Aorta (tissue), 5 donors: Measurements from ENCODE around the gene DUSP7. TPM values are rescaled to one million over a fixed set of nuclear protein-coding genes. Genes with fewer than 3 reads are reported as not detected.
A peak's percentile ranks its signal among the peaks of the same experiment; 100 is the strongest.

ENCODE experiments used
- ATAC-seq: fragments of 200-7000 bp; cut with Tn5 transposase; one replicate; pipeline ENCODE4 v1.9.1; 2022; ENCODE audit warnings: moderate library complexity; ENCODE audit not compliant: low FRiP score
- DNase-seq, 2 donors: peaks; one replicate each; pipeline ENCODE4 v3.0.0-alpha.2; 2020
- H3K27ac ChIP-seq, 2 donors: one replicate each; pipeline ENCODE4 v1.5.1; 2013; ENCODE audit warnings: low read length in 2 of 2, mild to moderate bottlenecking in 2 of 2, moderate library complexity in 2 of 2, control low read depth in 1 of 2, inconsistent platforms in 1 of 2, low read depth in 1 of 2
- H3K27me3 ChIP-seq, 2 donors: one replicate each; pipeline ENCODE4 v1.6.1; 2013; ENCODE audit warnings: control low read depth in 1 of 2, low read length in 1 of 2, mild to moderate bottlenecking in 1 of 2, moderate library complexity in 1 of 2; ENCODE audit not compliant: insufficient read depth in 2 of 2, control insufficient read depth in 1 of 2
- H3K36me3 ChIP-seq, 2 donors: one replicate each; pipeline ENCODE4 v1.6.1; 2013; ENCODE audit warnings: control low read depth in 1 of 2, low read length in 1 of 2, mild to moderate bottlenecking in 1 of 2; ENCODE audit not compliant: insufficient read depth in 2 of 2, control insufficient read depth in 1 of 2
- H3K4me1 ChIP-seq, 2 donors: one replicate each; pipeline ENCODE4 v1.6.1; 2013; ENCODE audit warnings: low read length in 2 of 2, control low read depth in 1 of 2, mild to moderate bottlenecking in 1 of 2, moderate library complexity in 1 of 2; ENCODE audit not compliant: insufficient read depth in 2 of 2, control insufficient read depth in 1 of 2
- H3K4me3 ChIP-seq, 2 donors: one replicate each; pipeline ENCODE4 v1.5.1; 2013; ENCODE audit warnings: low read length in 2 of 2, control low read depth in 1 of 2, mild to moderate bottlenecking in 1 of 2
- H3K9me3 ChIP-seq: one replicate; pipeline ENCODE4 v1.6.1; 2013; ENCODE audit warnings: mild to moderate bottlenecking, low read length; ENCODE audit not compliant: control insufficient read depth
- WGBS, 2 donors: extraction: QIAGEN DNeasy Blood & Tissue Kit; methylation state at CpG; one replicate each; pipeline ENCODE4 v1.1.7; 2013; 5-methylcytosine and 5-hydroxymethylcytosine counted together
- intact Hi-C, 2 donors: fragments of 100-400 bp; cut with DNase I; formaldehyde crosslinking; loops; one replicate each; pipeline versions ENCODE4 v1.14.2 to v1.15.0; 2022
- polyA plus RNA-seq, 2 donors: library from polyadenylated mRNA; stranded (reverse); fragments of 200-250 nt; gene quantifications; one replicate each; pipeline ENCODE4 v1.2.3, GENCODE V29; 2013
- total RNA-seq, 2 donors: library from RNA; stranded (reverse); fragmentation: NEBNext Ultra II Directional; extraction: Animal tissue kit (Norgen Biotek cat#: 25700); gene quantifications; one replicate each; pipeline ENCODE4 v1.2.1, GENCODE V29; 2021
- donor health status: healthy with polysubstance abuse.
- donor health status: Bipolar disorder and iron deficiency.
- donor health status: DM: no; HTN: no; CAD: no.
- donor health status: DM: no; HTN: no; CAD: no.
- donor health status: DM: yes; HTN: yes; CAD: no.

The DUSP7 gene
- total and polyA plus RNA-seq, 4 donors, result 8.8 to 54.1 (median 25.6) TPM

GRCh38 chr3:52072471-52072870, 16.1 kb upstream of the DUSP7 start:
- Histone ChIP-seq H3K36me3 (no peaks in the 10 kb centered on the region), H3K4me3 (no peak overlapping the region), H3K9me3 (no peaks in the 10 kb centered on the region), H3K4me1 (no peaks in the 10 kb centered on the region), H3K27me3 (no peaks in the 10 kb centered on the region), H3K27ac (no peak overlapping the region)
- 93 to 99% methylated on average over 8 of the region's 8 CpGs for WGBS, 2 donors
- DNase-seq, result no peak
- intact Hi-C loops, result no loop called here
- ATAC-seq, result no peak

GRCh38 chr3:52072020-52072419, 15.6 kb upstream of the DUSP7 start:
- no peaks in the 10 kb centered on the region for H3K4me1 ChIP-seq
- intact Hi-C loops, result no loop called here
- WGBS, 2 donors, result 97 to 99% methylated on average over 5 of the region's 5 CpGs
- H3K27me3 ChIP-seq, result no peaks in the 10 kb centered on the region
- H3K9me3 ChIP-seq, result no peaks in the 10 kb centered on the region
- H3K4me3 ChIP-seq, result no peak overlapping the region
- ATAC-seq (no peak), DNase-seq (no peak)
- no peaks in the 10 kb centered on the region for H3K36me3 ChIP-seq
- no peak overlapping the region for H3K27ac ChIP-seq

- no peaks in the 10 kb centered on the region for H3K4me1 ChIP-seq
- peak overlapping the region; percentile 62 to 66 for H3K27ac ChIP-seq
- 24 to 30% methylated on average over 21 to 22 of the region's 22 CpGs for WGBS, 2 donors
- no peaks in the 10 kb centered on the region for H3K27me3 ChIP-seq
- intact Hi-C loops, result no loop called here
- DNase-seq, result peak in 1 of 2 donors; percentile 74
- ATAC-seq, result peak; percentile 69
- no peaks in the 10 kb centered on the region for H3K9me3 ChIP-seq
- no peaks in the 10 kb centered on the region for H3K36me3 ChIP-seq
- H3K4me3 ChIP-seq, result no peak overlapping the region
Observed at GRCh38 chr3:52070724-52071621, 14.6 kb upstream of the DUSP7 start.

GRCh38 chr3:52069855-52070254, 13.5 kb upstream of the DUSP7 start:
- intact Hi-C loops, result no loop called here
- 97 to 99% methylated on average over 4 of the region's 4 CpGs for WGBS, 2 donors
- peak overlapping the region; percentile 62 to 66 for H3K27ac ChIP-seq
- no peaks in the 10 kb centered on the region for H3K36me3 ChIP-seq
- DNase-seq (no peak), ATAC-seq (no peak)
- no peak overlapping the region for H3K4me3 ChIP-seq
- H3K9me3 ChIP-seq, result no peaks in the 10 kb centered on the region
- H3K4me1 ChIP-seq, result no peaks in the 10 kb centered on the region
- H3K27me3 ChIP-seq, result no peaks in the 10 kb centered on the region

- no peak overlapping the region for H3K4me3 ChIP-seq
- ATAC-seq, result no peak
- DNase-seq, result no peak
- 96 to 97% methylated on average over 5 of the region's 5 CpGs for WGBS, 2 donors
- H3K36me3 ChIP-seq, result no peaks in the 10 kb centered on the region
- H3K4me1 ChIP-seq, result no peaks in the 10 kb centered on the region
- no peak overlapping the region for H3K27ac ChIP-seq
- H3K27me3 ChIP-seq, result no peaks in the 10 kb centered on the region
- H3K9me3 ChIP-seq, result no peaks in the 10 kb centered on the region
- intact Hi-C loops, result no loop called here
Observed at GRCh38 chr3:52069135-52069534, 12.8 kb upstream of the DUSP7 start.

- ATAC-seq (no peak), DNase-seq (no peak)
- H3K9me3 ChIP-seq, result no peaks in the 10 kb centered on the region
- no peak overlapping the region for H3K27ac ChIP-seq
- no peaks in the 10 kb centered on the region for H3K4me1 ChIP-seq
- no peaks in the 10 kb centered on the region for H3K27me3 ChIP-seq
- WGBS, 2 donors, result 96 to 97% methylated on average over 12 of the region's 12 CpGs
- intact Hi-C loops, result no loop called here
- no peaks in the 10 kb centered on the region for H3K36me3 ChIP-seq
- H3K4me3 ChIP-seq, result no peak overlapping the region
Observed at GRCh38 chr3:52068730-52069129, 12.4 kb upstream of the DUSP7 start.

- Histone ChIP-seq H3K4me1 (no peaks in the 10 kb centered on the region), H3K4me3 (no peak overlapping the region), H3K9me3 (no peaks in the 10 kb centered on the region), H3K27me3 (no peaks in the 10 kb centered on the region), H3K36me3 (no peaks in the 10 kb centered on the region), H3K27ac (no peak overlapping the region)
- no peak for ATAC-seq
- DNase-seq, result no peak
- intact Hi-C loops, result no loop called here
- 95 to 98% methylated on average over 12 of the region's 12 CpGs for WGBS, 2 donors
Observed at GRCh38 chr3:52068055-52068571, 11.7 kb upstream of the DUSP7 start.

GRCh38 chr3:52067526-52067925, 11.2 kb upstream of the DUSP7 start:
- Histone ChIP-seq H3K4me1 (no peaks in the 10 kb centered on the region), H3K27ac (no peak overlapping the region), H3K4me3 (no peak overlapping the region), H3K27me3 (no peaks in the 10 kb centered on the region), H3K36me3 (no peaks in the 10 kb centered on the region), H3K9me3 (no peaks in the 10 kb centered on the region)
- intact Hi-C loops, result no loop called here
- ATAC-seq (no peak), DNase-seq (no peak)
- WGBS, 2 donors, result 95 to 99% methylated on average over 4 of the region's 4 CpGs

GRCh38 chr3:52067046-52067445, 10.7 kb upstream of the DUSP7 start:
- Histone ChIP-seq H3K4me3 (no peak overlapping the region), H3K36me3 (no peaks in the 10 kb centered on the region), H3K9me3 (no peaks in the 10 kb centered on the region), H3K4me1 (no peaks in the 10 kb centered on the region), H3K27me3 (no peaks in the 10 kb centered on the region), H3K27ac (no peak overlapping the region)
- DNase-seq (no peak), ATAC-seq (no peak)
- intact Hi-C loops, result no loop called here
- 94 to 96% methylated on average over 7 to 8 of the region's 8 CpGs for WGBS, 2 donors
